Measurements from ENCODE around the gene HHIP. TPM values are rescaled to one million over a fixed set of nuclear protein-coding genes. Genes with fewer than 3 reads are reported as not detected.

HHIP gene
- total RNA-seq, 4 donors from 2014 or later = 0.60 to 5.3 (median 2.6) TPM

DNA sequence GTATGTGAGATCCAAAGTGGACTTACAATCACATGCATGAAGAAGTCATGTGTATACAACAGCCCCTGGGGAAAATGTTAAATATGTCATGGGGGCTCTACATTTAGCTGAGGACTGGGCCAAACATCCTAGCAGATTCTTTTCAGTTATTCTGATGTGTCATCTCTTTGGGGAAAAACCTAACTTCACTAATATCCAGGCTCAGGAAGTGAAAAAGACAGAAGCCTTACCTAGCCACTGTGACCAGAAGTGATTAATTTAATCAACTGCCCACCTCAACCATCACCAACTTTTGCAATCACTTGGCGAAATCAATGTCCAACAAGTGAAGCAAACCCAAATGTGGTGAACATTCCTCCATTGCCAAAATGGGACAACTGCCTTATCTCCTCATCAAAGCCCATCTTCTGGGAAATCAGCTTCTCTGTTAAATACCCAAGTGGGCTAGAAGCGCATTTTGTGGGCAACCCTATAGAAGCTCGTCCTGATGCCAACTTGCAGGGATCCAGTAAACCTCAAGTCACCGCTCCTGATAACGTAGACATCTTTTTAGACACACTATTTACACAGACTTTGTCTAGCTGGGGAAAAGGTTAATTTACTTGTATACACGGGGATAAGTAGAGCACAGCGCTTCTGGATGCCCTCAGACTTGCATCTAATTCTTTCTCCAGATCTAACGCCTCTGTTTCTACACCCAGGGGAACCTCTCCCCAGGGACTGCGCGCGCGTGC, 1.4 kb upstream of the HHIP start:
- 68 to 74% methylated on average over 12 of the region's 12 CpGs for WGBS, 2 donors
- TF ChIP-seq EP300 (IDR thresholded peaks at IDR 0.05) = no peak
- TF ChIP-seq, protein P1, sequence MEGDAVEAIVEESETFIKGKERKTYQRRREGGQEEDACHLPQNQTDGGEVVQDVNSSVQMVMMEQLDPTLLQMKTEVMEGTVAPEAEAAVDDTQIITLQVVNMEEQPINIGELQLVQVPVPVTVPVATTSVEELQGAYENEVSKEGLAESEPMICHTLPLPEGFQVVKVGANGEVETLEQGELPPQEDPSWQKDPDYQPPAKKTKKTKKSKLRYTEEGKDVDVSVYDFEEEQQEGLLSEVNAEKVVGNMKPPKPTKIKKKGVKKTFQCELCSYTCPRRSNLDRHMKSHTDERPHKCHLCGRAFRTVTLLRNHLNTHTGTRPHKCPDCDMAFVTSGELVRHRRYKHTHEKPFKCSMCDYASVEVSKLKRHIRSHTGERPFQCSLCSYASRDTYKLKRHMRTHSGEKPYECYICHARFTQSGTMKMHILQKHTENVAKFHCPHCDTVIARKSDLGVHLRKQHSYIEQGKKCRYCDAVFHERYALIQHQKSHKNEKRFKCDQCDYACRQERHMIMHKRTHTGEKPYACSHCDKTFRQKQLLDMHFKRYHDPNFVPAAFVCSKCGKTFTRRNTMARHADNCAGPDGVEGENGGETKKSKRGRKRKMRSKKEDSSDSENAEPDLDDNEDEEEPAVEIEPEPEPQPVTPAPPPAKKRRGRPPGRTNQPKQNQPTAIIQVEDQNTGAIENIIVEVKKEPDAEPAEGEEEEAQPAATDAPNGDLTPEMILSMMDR (IDR thresholded peaks at IDR 0.05) = no peak
- no peak for TF ChIP-seq POLR2A (IDR thresholded peaks at IDR 0.05)
- H3K27me3 ChIP-seq = peaks cover 0 to 6% of the 10 kb centered on the region in 2 donors
- peak in 1 of 2 donors; percentile 11 for DNase-seq (ENCODE audit: low spot score in 2 of 2)
- no peaks in the 10 kb centered on the region for H3K36me3 ChIP-seq
- H3K27ac ChIP-seq = peak overlapping the region in 2 of 4 donors; percentile 80
- no peaks in the 10 kb centered on the region for H3K9me3 ChIP-seq
- H3K4me3 ChIP-seq = peak overlapping the region in 3 of 4 donors; percentile 50 to 66 (median 64)
- H3K4me1 ChIP-seq = peaks cover 0 to 30% (median 5%) of the 10 kb centered on the region in 4 donors

DNA sequence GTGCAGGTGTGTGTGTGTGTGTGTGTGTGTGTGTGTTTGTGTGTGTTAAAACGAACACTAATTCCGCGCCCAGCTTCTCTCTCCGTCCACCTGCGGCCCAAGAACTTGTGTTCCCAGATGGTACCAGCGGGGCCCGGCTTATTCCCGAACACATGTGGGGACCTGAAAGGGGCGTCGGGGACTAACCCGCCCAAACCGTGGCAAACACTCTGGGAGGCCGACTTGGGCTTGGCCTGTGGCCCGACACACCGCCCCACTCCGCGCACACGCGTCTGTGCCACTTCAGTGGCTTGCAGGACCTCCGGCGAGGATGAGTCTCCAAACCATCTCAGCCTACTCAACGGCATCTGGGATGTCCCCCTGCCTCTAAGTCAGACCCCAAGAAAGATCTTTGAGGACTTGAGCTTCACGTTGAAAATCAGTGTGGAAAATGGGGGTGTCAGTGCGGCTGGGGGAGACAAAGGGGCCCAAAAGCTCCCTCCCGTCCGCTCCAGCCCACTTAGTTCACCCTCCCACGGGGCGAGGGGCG, 790 bp upstream of the HHIP start:
- Histone ChIP-seq H3K27ac (peak overlapping the region; percentile 37 to 80 (median 74)), H3K27me3 (peaks cover 0 to 6% of the 10 kb centered on the region in 2 donors), H3K4me3 (peak overlapping the region; percentile 48 to 66 (median 57)), H3K36me3 (no peaks in the 10 kb centered on the region), H3K9me3 (no peaks in the 10 kb centered on the region), H3K4me1 (peaks cover 0 to 30% (median 5%) of the 10 kb centered on the region in 4 donors)
- no peak for TF ChIP-seq POLR2A (IDR thresholded peaks at IDR 0.05)
- TF ChIP-seq, protein P1 (IDR thresholded peaks at IDR 0.05) = peak in 1 of 5 experiments; percentile 3
- DNase-seq (ENCODE audit: low spot score in 2 of 2) = peak in 1 of 2 donors; percentile 7
- WGBS, 2 donors = 27 to 28% methylated on average over 18 to 28 of the region's 29 CpGs

DNA sequence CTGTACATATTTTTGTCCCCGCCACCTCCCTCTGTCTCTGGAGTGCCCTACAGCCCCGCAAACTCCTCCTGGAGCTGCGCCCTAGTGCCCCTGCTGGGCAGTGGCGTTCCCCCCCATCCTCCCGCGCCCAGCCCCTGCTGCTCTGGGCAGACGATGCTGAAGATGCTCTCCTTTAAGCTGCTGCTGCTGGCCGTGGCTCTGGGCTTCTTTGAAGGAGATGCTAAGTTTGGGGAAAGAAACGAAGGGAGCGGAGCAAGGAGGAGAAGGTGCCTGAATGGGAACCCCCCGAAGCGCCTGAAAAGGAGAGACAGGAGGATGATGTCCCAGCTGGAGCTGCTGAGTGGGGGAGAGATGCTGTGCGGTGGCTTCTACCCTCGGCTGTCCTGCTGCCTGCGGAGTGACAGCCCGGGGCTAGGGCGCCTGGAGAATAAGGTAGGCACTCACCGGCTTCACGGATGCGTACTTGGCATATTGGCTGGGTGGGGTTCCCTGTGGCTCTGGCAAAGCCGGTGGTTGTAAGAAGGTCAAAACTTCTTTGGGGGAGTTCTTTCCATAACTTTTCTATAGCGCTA, 653 bp downstream of the HHIP start:
- peaks cover 0 to 30% (median 5%) of the 10 kb centered on the region in 4 donors for H3K4me1 ChIP-seq
- H3K9me3 ChIP-seq = no peaks in the 10 kb centered on the region
- TF ChIP-seq, protein P1 (IDR thresholded peaks at IDR 0.05) = no peak
- no peak for TF ChIP-seq POLR2A (IDR thresholded peaks at IDR 0.05)
- TF ChIP-seq EP300 (IDR thresholded peaks at IDR 0.05) = no peak
- DNase-seq (ENCODE audit: low spot score in 2 of 2) = no peak
- H3K27me3 ChIP-seq = peaks cover 0 to 6% of the 10 kb centered on the region in 2 donors
- H3K4me3 ChIP-seq = peak overlapping the region; percentile 48 to 64 (median 53)
- no peaks in the 10 kb centered on the region for H3K36me3 ChIP-seq
- H3K27ac ChIP-seq = peak overlapping the region in 3 of 4 donors; percentile 69 to 80 (median 80)
- WGBS, 2 donors = 1 to 2% methylated on average over 22 of the region's 22 CpGs

DNA sequence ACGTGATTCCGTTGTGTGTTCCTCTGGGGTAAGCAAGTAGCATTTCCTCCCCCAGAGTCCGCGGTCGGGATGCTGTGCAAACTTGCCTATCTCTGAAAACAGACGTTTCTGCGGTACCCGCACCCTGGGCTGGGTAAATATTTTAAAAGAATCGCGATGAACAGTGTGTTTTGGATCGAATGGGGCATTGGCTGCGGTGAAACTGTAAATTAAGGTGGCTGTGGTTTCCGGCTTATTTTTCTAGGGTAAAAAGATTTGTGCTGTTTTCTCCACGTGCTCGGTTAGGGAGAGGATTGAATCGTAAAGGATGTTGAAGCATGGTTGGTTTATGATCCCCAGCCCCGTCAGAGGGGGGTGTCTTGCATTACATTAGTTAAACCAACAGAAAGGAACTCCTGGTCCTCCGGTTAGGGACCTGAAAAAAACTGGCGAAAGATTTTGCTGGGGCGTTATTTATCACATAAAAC, 1.2 kb downstream of the HHIP start:
- no peak for TF ChIP-seq EP300 (IDR thresholded peaks at IDR 0.05)
- TF ChIP-seq, protein P1 (IDR thresholded peaks at IDR 0.05) = no peak
- TF ChIP-seq POLR2A (IDR thresholded peaks at IDR 0.05) = no peak
- Histone ChIP-seq H3K9me3 (no peaks in the 10 kb centered on the region), H3K4me1 (peaks cover 0 to 30% (median 5%) of the 10 kb centered on the region in 4 donors), H3K36me3 (no peaks in the 10 kb centered on the region), H3K27ac (peak overlapping the region in 1 of 4 donors; percentile 80), H3K27me3 (peaks cover 0 to 6% of the 10 kb centered on the region in 2 donors), H3K4me3 (peak overlapping the region; percentile 48 to 64 (median 53))
- DNase-seq (ENCODE audit: low spot score in 2 of 2) = no peak
- WGBS, 2 donors = 2 to 4% methylated on average over 20 of the region's 20 CpGs
